Coronary artery (tissue), 2 donors: ENCODE measurements around the gene CXCR3.
"Not testable (repeated sequence)": the region's sequence is repeated elsewhere in the genome, so short reads cannot be mapped to it uniquely, and the experiment has no call there.

Experiments
- DNase-seq: peaks from one replicate; pipeline ENCODE4 v3.0.0-alpha.2; 2017; ENCODE audit warnings: low spot score
- H3K27ac ChIP-seq, 2 donors: fragments of 200-600 bp; sonication (generic); one replicate each; pipeline ENCODE4 v1.5.1; 2016 to 2019
- H3K4me3 ChIP-seq: fragments of 200-600 bp; sonication (generic); 2 replicates; pipeline ENCODE4 v1.5.1; 2016; ENCODE audit warnings: mild to moderate bottlenecking, moderate library complexity
- CTCF ChIP-seq: fragments of 200-600 bp; sonication (generic); IDR thresholded peaks from one replicate; pipeline ENCODE4 v1.5.1; 2019; ENCODE audit warnings: antibody characterized with exemption

CXCR3 gene

GRCh38 chrX:71618303-71618721 lies at the start of gene CXCR3:
TSS of gene CXCR3 (minus strand) at chrX:71618511. CDS start at chrX:71618449, 62 bp downstream.
- TF ChIP-seq CTCF: no peak
- no peak within 1 kb of the TSS for H3K4me3 ChIP-seq
- DNase-seq: no peak

GRCh38 chrX:71667328-71668247 lies 49.3 kb upstream of the CXCR3 start, which contains the start of gene LOC101059915:
TSS of gene LOC101059915 (plus strand) at chrX:71667546.
- TF ChIP-seq CTCF: no peak

More at GRCh38 chrX:71618303-71618721, at the start of gene CXCR3:
- no peak within 1 kb of the TSS for H3K27ac ChIP-seq

GRCh38 chrX:71666240-71667223 lies 48.2 kb upstream of the CXCR3 start:
- H3K27ac ChIP-seq: no peak overlapping the region
- no peak for TF ChIP-seq CTCF
- H3K4me3 ChIP-seq: no peak overlapping the region
- DNase-seq: no peak

More at GRCh38 chrX:71667328-71668247, 49.3 kb upstream of the CXCR3 start, which contains the start of gene LOC101059915:
- no peak for DNase-seq
- no peak within 1 kb of the TSS for H3K27ac ChIP-seq
- no peak within 1 kb of the TSS for H3K4me3 ChIP-seq

GRCh38 chrX:71665747-71666146 lies 47.4 kb upstream of the CXCR3 start:
- no peak for DNase-seq
- no peak for TF ChIP-seq CTCF
- Histone ChIP-seq H3K4me3 (no peak overlapping the region), H3K27ac (no peak overlapping the region)

- no peak for TF ChIP-seq CTCF
- Histone ChIP-seq H3K4me3 (no peak overlapping the region), H3K27ac (no peak overlapping the region)
- no peak for DNase-seq
These were observed 46.7 kb upstream of the CXCR3 start for GRCh38 chrX:71664889-71665491.

- H3K4me3 ChIP-seq, DNase-seq: not testable (repeated sequence)
These were observed 45.9 kb upstream of the CXCR3 start for GRCh38 chrX:71664202-71664601.

GRCh38 chrX:71663238-71663637 lies 44.9 kb upstream of the CXCR3 start:
- H3K27ac ChIP-seq, DNase-seq, H3K4me3 ChIP-seq: not testable (repeated sequence)

More at GRCh38 chrX:71664202-71664601, 45.9 kb upstream of the CXCR3 start:
- not testable (repeated sequence) for H3K27ac ChIP-seq

GRCh38 chrX:71662654-71663053 lies 44.3 kb upstream of the CXCR3 start:
- DNase-seq, H3K27ac ChIP-seq, H3K4me3 ChIP-seq: not testable (repeated sequence)
